Neural cell (in vitro differentiated cells): ENCODE results near the gene PLD2. TPM values are rescaled to one million over a fixed set of nuclear protein-coding genes. Genes with fewer than 3 reads are reported as not detected.

Experiments
- H2AFZ ChIP-seq: fragments of 200-600, 300-800 bp; sonication (generic), shearing (Covaris generic); 2 replicates; pipeline ENCODE4 v1.6.0; 2014; ENCODE audit warnings: low read depth, mild to moderate bottlenecking, antibody characterized with exemption, low read length, moderate library complexity
- H3F3A ChIP-seq: fragments of 200-600 bp; shearing (Covaris generic); 2 replicates; pipeline ENCODE4 v1.6.1; 2016; ENCODE audit warnings: mild to moderate bottlenecking, moderate library complexity, mixed read lengths, antibody characterized with exemption, low read length; ENCODE audit not compliant: insufficient read depth, poor library complexity, severe bottlenecking
- H3K27ac ChIP-seq: fragments of 200-600, 300-800 bp; sonication (generic), shearing (Covaris generic); 2 replicates; pipeline ENCODE4 v1.5.1; 2014; ENCODE audit warnings: mild to moderate bottlenecking, low read length, moderate library complexity
- H3K27me3 ChIP-seq: fragments of 300-800, 200-600 bp; sonication (generic), shearing (Covaris generic); 2 replicates; pipeline ENCODE4 v1.6.0; 2014; ENCODE audit warnings: mild to moderate bottlenecking, low read depth, low read length, moderate library complexity; ENCODE audit not compliant: insufficient read depth
- H3K36me3 ChIP-seq: fragments of 300-800, 200-600 bp; sonication (generic), shearing (Covaris generic); 2 replicates; pipeline ENCODE4 v1.5.1; 2014; ENCODE audit warnings: mild to moderate bottlenecking, antibody characterized with exemption, low read length, moderate library complexity; ENCODE audit not compliant: insufficient read depth
- H3K4me2 ChIP-seq: fragments of 300-800, 200-600 bp; sonication (generic), shearing (Covaris generic); 2 replicates; pipeline ENCODE4 v1.6.0; 2014; ENCODE audit warnings: mild to moderate bottlenecking, low read length
- H3K4me3 ChIP-seq: fragments of 300-800, 200-600 bp; sonication (generic), shearing (Covaris generic); 2 replicates; pipeline ENCODE4 v1.5.1; 2014; ENCODE audit warnings: mild to moderate bottlenecking, low read length, moderate library complexity
- H3K79me2 ChIP-seq: fragments of 200-600 bp; shearing (Covaris generic); replicated peaks from 2 replicates; pipeline ENCODE4 v1.6.0; 2014; ENCODE audit warnings: mild to moderate bottlenecking, low read length, moderate library complexity; ENCODE audit not compliant: insufficient read depth
- H3K9ac ChIP-seq: fragments of 300-800, 200-600 bp; sonication (generic), shearing (Covaris generic); 2 replicates; pipeline ENCODE4 v1.6.1; 2016; ENCODE audit warnings: mild to moderate bottlenecking, low read length, mixed read lengths
- H3K9me2 ChIP-seq: fragments of 200-600 bp; shearing (Covaris generic); 2 replicates; pipeline ENCODE4 v1.6.1; 2016; ENCODE audit warnings: mild to moderate bottlenecking, low read length, mixed read lengths; ENCODE audit not compliant: insufficient read depth
- H3K9me3 ChIP-seq: fragments of 200-600, 300-800 bp; sonication (generic), shearing (Covaris generic); 2 replicates; pipeline ENCODE4 v1.6.1; 2016; ENCODE audit warnings: mild to moderate bottlenecking, mixed run types, low read length, moderate library complexity, mixed read lengths
- H4K20me1 ChIP-seq: fragments of 200-600 bp; shearing (Covaris generic); 2 replicates; pipeline ENCODE4 v1.6.1; 2016; ENCODE audit warnings: mild to moderate bottlenecking, mixed run types; ENCODE audit not compliant: insufficient read depth
- CTCF ChIP-seq: fragments of 450-650 bp; IDR thresholded peaks from 2 replicates; pipeline ENCODE4 v1.5.1; 2014; ENCODE audit warnings: antibody characterized with exemption, mild to moderate bottlenecking, moderate library complexity; ENCODE audit not compliant: poor library complexity, severe bottlenecking
- EP300 ChIP-seq: fragments of 450-650 bp; conservative IDR thresholded peaks from 2 replicates; pipeline ENCODE4 v1.6.1; 2014; ENCODE audit warnings: antibody characterized with exemption, mild to moderate bottlenecking, moderate library complexity; ENCODE audit not compliant: poor library complexity, severe bottlenecking
- EZH2 ChIP-seq: fragments of 200-600, 300-800 bp; shearing (Covaris generic), sonication (generic); IDR thresholded peaks from 2 replicates; pipeline ENCODE4 v1.6.1; 2014; ENCODE audit warnings: antibody characterized with exemption, low read length, borderline replicate concordance, mild to moderate bottlenecking; ENCODE audit not compliant: insufficient read depth, poor library complexity, severe bottlenecking
- MXI1 ChIP-seq: fragments of 450-650 bp; conservative IDR thresholded peaks from 2 replicates; pipeline ENCODE4 v1.6.1; 2014; ENCODE audit warnings: antibody characterized with exemption, mild to moderate bottlenecking; ENCODE audit not compliant: poor library complexity, severe bottlenecking
- POLR2AphosphoS5 ChIP-seq: IDR thresholded peaks from 2 replicates; pipeline ENCODE4 v1.6.1; 2012
- RAD21 ChIP-seq: fragments of 450-650 bp; conservative IDR thresholded peaks from 2 replicates; pipeline ENCODE4 v1.6.1; 2014; ENCODE audit warnings: antibody characterized with exemption, mild to moderate bottlenecking, moderate library complexity
- REST ChIP-seq: IDR thresholded peaks from 2 replicates; pipeline ENCODE4 v1.6.1; 2012; ENCODE audit warnings: borderline replicate concordance
- SMC3 ChIP-seq: fragments of 450-650 bp; conservative IDR thresholded peaks from 2 replicates; pipeline ENCODE4 v1.6.1; 2014; ENCODE audit warnings: antibody characterized with exemption, mild to moderate bottlenecking, moderate library complexity; ENCODE audit not compliant: poor library complexity
- TAF1 ChIP-seq: IDR thresholded peaks from 2 replicates; pipeline ENCODE4 v1.6.1; 2012; ENCODE audit warnings: low read depth
- polyA plus RNA-seq: library from polyadenylated mRNA; depleted of rRNA; stranded (reverse); fragments of >200 nt; gene quantifications from 2 replicates; pipeline ENCODE4 v1.2.3, GENCODE V29; 2014

The PLD2 gene
- polyA plus RNA-seq, 1 donor from 2014 or later = 2.0 TPM

GRCh38 chr17:4764595-4764994, 42.4 kb upstream of the PLD2 start:
- no peak for TF ChIP-seq TAF1
- no peak for TF ChIP-seq EP300
- TF ChIP-seq MXI1 = no peak
- no peak for TF ChIP-seq RAD21
- no peak for TF ChIP-seq CTCF
- TF ChIP-seq EZH2 = no peak
- no peak for TF ChIP-seq POLR2AphosphoS5
- TF ChIP-seq SMC3 = no peak
- TF ChIP-seq REST = no peak
- Histone ChIP-seq H3K79me2 (no peaks in the 10 kb centered on the region), H3K9me3 (no peaks in the 10 kb centered on the region), H3K27ac (no peak overlapping the region), H2AFZ (no peak overlapping the region), H3K27me3 (no peaks in the 10 kb centered on the region), H3F3A (no peaks in the 10 kb centered on the region), H3K36me3 (no peaks in the 10 kb centered on the region), H3K4me3 (no peak overlapping the region), H3K9ac (no peak overlapping the region), H4K20me1 (no peaks in the 10 kb centered on the region), H3K9me2 (no peaks in the 10 kb centered on the region), H3K4me2 (no peak overlapping the region)

GRCh38 chr17:4766201-4766600, 40.8 kb upstream of the PLD2 start:
- Histone ChIP-seq H3K27ac (no peak overlapping the region), H3F3A (no peaks in the 10 kb centered on the region), H3K9ac (no peak overlapping the region), H3K79me2 (no peaks in the 10 kb centered on the region), H3K9me2 (no peaks in the 10 kb centered on the region), H3K9me3 (no peaks in the 10 kb centered on the region), H3K4me3 (no peak overlapping the region), H2AFZ (no peak overlapping the region), H4K20me1 (no peaks in the 10 kb centered on the region), H3K27me3 (no peaks in the 10 kb centered on the region), H3K36me3 (no peaks in the 10 kb centered on the region), H3K4me2 (no peak overlapping the region)
- no peak for TF ChIP-seq REST
- TF ChIP-seq SMC3 = no peak
- no peak for TF ChIP-seq POLR2AphosphoS5
- TF ChIP-seq EP300 = no peak
